DMS 273 treated with DMSO at 0.1 percent for 48 hours (cell line): Measurements from ENCODE around the gene SYNE3.
A peak's percentile ranks its signal among the peaks of the same experiment; 100 is the strongest.

ENCODE experiments used
- DNase-seq: peaks from one replicate; lab custom pipeline; 2025; lab: John Stamatoyannopoulos, UW

The SYNE3 gene, protein sequence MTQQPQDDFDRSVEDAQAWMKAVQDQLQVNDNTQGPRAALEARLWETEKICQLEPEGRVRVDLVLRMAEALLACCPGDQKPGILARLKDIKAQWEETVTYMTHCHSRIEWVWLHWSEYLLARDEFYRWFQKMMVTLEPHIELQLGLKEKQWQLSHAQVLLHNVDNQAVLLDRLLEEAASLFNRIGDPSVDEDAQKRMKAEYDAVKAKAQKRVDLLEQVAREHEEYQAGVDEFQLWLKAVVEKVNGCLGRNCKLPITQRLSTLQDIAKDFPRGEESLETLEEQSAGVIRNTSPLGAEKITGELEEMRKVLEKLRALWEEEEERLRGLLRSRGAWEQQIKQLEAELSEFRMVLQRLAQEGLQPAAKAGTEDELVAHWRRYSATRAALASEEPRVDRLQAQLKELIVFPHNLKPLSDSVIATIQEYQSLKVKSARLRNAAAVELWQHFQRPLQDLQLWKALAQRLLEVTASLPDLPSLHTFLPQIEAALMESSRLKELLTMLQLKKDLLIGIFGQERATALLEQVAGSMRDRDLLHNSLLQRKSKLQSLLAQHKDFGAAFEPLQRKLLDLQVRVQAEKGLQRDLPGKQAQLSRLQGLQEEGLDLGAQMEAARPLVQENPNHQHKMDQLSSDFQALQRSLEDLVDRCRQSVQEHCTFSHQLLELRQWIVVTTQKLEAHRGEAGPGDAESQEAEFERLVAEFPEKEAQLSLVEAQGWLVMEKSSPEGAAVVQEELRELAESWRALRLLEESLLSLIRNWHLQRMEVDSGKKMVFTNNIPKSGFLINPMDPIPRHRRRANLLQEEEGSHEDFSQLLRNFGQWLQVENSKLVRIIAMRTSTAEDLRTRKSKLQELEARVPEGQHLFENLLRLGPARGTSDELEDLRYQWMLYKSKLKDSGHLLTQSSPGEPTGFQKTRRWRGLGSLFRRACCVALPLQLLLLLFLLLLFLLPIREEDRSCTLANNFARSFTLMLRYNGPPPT

GRCh38 chr14:95516554-95517181 is at the start of gene SYNE3:
Gene SYNE3, minus strand, starts transcription at chr14:95516650. Its CDS starts 40,829 bp downstream, at chr14:95475821.
- DNase-seq, result no peak

DNA sequence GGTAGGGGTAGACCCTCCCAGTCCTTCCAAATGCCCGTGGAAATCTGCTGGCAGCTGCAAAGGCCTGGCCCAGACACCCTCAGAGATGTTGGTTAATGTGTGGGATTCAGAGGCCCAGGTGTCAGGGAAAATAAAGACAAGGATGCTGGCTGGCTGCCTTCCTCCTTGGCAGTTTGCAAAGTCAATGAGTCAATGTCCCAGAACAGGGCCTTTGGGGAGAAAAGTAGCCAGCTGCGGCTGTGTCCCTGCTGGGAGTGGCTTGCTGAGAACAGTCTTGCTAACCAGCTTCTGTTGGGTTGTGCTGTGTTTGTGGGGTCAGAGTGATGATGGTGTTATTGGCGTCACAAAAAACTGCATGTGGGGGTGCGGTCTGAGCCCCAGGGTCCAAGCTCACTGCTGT is 47.6 kb upstream of the SYNE3 start:
- DNase-seq, result no peak

- no peak for DNase-seq
These were observed 46.6 kb upstream of the SYNE3 start for GRCh38 chr14:95562892-95563685.

GRCh38 chr14:95561001-95561412 is 44.6 kb upstream of the SYNE3 start:
- peak; percentile 68 for DNase-seq

GRCh38 chr14:95559203-95559602 is 42.8 kb upstream of the SYNE3 start:
- no peak for DNase-seq

DNA sequence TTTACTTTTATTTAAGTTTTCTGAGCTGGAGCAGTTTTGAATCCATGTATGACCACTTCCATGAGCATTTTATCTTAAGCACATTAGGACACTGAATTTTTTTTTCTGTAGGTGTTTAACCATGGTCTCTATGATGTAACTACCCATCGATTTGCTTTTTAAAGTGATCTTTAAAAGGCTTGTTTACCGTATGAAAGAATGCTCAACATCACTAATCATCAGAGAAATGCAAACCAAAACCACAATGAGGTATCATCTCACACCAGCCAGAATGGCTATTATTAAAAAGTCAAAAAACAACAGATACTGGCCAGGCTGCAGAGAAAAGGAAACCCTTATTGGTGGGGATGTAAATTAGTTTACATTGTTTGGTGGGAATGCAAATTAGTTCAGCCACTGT is 41.4 kb upstream of the SYNE3 start:
- DNase-seq, result no peak

GRCh38 chr14:95557291-95557690 is 40.8 kb upstream of the SYNE3 start:
- DNase-seq, result no peak

DNA sequence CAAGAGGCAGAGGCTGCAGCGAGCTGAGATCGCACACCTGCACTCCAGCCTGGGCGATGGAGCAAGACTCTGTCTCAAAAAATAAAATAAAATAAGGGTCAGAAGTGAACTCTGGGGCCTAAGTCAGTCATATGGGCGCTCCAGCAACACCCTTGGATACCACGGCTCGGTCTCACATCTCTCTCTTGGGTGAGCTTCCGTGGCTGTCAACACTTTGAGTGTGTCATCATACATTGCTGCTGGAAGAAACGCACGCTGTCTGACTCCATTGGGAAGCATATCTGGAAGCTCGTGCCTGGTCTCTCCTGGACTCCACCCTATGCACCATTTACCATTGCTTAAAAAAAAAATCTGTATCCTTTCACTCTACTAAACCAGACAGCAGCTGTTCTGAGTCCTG is 38.6 kb upstream of the SYNE3 start:
- DNase-seq, result no peak

DNA sequence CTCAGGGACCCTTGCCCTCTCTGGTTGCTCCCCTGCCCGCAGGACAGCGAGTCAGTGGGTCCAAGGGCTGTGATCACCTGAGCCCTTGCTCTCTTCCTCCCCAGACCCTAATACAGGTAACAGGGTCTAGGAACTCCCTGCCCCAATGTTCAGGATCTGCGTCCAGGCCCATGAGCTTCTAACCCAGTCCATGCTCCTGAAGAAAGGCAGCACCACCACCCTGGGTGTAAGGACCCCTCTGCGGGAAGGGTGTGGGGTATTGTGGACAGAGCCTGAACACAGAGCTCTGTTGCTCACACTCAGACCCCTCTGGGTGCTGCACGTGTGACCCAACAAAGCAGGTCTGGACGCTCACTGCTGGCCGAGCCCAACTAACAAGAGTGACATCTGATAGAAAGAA is 36.7 kb upstream of the SYNE3 start:
- DNase-seq, result no peak

GRCh38 chr14:95551435-95551834 is 35.0 kb upstream of the SYNE3 start:
- no peak for DNase-seq

- DNase-seq, result no peak
These were observed 33.5 kb upstream of the SYNE3 start for GRCh38 chr14:95549656-95550585.

DNA sequence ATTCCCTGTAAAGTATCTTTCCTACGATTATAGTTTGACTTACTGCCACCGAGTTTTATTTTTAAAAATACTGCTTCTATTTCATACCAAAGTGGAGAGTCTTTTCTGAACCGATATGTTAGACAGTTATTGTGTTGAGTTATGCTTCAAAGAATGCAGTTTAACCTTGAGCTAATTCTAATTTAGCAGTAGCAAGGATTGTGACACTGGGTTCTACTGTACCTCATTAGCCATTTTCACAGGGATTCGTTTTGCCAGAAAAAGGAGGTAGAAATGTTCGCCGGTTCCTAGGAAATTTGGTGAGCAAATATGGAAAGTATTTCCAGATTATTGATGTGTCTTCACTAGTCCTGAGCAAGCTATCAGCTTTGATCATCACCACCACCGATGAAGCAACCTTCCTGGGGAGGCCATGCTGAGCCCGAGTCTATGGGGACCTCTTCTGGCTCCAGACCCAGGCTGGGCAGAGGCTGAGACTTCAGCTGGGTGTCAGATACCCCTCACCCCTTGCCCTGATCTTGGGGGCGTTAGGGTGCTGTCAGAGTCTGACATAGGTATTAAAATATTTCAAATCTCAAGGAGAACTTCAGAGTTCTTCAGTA is 32.0 kb upstream of the SYNE3 start:
- no peak for DNase-seq

DNA sequence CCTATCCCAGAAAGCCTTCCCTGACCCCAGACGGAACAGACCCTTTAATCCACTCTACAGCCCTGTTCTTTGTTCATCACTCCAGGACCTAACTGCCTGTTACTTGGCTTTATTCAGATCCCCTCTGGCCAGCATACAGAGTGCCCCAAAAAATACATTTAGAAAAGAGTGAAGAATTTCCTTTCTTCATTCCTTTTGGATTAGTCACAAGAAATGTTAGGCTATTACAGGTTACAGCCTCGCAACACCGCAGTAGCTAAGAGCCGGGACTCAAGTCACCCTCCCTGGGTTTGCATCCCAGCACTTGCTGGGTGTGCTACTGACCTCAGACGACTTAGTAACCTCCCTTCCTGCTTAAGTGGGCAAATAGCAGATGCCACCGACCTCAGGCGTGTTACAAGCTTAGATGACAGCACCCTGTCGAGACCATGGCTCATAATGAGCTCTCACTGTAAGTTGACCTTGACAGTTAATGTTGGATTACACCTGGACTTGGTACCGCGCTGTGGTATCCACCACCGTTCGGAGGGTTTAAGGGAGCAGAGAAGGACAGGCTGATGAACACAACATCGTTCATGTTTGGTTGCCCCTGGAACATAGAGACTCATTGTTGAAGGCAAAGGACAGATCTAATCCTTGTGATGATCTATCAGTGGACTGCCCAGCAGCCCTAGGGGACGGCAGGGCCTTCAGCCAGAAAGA is 31.3 kb upstream of the SYNE3 start:
- no peak for DNase-seq

DNA sequence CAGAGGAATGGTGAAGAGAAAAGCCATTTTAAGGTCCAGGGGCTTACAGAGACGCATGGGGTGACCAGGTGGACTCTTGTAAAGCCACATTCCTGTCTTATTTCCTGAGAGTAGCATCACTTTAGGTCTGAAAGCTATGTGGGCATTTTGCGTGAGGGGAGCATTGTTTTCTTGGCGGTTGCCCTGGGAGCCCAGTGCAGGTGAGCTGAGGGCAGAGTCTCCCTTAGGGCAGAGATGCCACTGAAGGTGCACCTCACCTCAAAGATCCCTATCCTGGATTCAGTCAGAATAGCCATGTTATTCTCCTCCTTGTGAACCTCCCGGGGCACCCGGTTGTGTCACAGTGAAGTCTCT is 30.8 kb upstream of the SYNE3 start:
- DNase-seq, result no peak

- DNase-seq, result no peak
These were observed 29.2 kb upstream of the SYNE3 start for GRCh38 chr14:95545515-95546168.

DNA sequence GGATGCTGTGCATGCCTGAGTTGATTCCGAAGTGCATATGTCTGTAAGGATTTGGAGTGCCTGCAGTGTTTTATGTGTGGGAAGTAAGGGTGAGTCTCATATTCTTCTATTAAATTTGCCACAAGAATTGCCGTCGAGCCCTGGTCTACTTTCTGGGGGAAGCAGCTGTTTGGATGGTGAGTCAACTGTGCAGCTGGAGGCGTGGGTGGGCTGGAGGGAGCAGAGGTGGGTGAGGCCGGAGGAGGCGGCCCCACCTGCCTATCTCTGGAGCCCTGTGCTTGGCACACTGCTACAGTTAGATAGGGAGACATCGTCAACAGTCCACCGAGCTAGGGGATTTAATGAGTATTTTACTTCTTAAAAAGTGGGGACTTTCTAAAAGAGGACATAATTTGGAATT is 28.1 kb upstream of the SYNE3 start:
- DNase-seq, result no peak

GRCh38 chr14:95543021-95543420 is 26.6 kb upstream of the SYNE3 start:
- no peak for DNase-seq

- no peak for DNase-seq
These were observed 25.8 kb upstream of the SYNE3 start for GRCh38 chr14:95541932-95542930.
